Endometrial microvascular endothelial cells (primary cell): Measurements from ENCODE around the gene SPATA12. TPM values are rescaled to one million over a fixed set of nuclear protein-coding genes. Genes with fewer than 3 reads are reported as not detected.

Experiments
- in situ Hi-C: cut with HindIII; loops from 2 replicates; pipeline ENCODE4 v1.10.0; 2017; ENCODE audit warnings: low sequenced_read_pairs, low pct_unique_long_range_greater_than_20kb; ENCODE audit errors: inconsistent ontology term
- total RNA-seq: library from RNA; depleted of rRNA; stranded (reverse); fragments of >200 nt; gene quantifications from one replicate; pipeline ENCODE4 v1.2.3, GENCODE V29; 2015; ENCODE audit errors: inconsistent ontology term

The SPATA12 gene
- total RNA-seq, 1 donor from 2014 or later: 0.37 TPM

DNA sequence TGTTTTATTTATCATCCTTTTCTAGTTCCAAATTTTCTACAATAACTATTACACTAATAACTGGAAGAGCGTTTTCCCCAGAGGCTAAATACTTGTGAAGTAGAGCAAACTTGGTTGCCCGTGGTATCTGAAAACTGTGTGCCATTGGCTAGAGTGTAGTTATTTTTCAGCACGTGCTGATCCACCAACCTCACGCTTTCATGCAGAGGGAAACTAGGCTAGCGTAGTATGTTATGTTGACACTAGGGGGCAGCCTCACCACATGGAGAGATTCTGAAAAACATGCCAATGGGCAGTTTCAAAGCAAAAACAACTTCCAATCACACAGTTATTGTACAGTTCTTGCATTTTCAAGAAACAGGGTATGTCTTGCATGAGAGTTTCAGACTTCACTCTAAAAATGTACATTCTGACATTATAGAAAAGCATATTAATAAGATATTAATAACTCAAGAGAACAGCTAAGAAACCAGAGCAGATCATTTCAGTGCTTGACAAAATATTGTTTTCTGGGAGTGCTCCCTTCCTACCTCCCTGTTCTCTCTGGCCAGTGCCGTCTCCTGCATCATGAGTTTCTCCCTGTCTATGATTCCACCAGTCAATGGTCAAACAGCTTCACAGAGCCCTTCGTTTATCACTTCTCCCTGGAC lies 39.7 kb downstream of the SPATA12 start:
- in situ Hi-C loops: no loop called here

DNA sequence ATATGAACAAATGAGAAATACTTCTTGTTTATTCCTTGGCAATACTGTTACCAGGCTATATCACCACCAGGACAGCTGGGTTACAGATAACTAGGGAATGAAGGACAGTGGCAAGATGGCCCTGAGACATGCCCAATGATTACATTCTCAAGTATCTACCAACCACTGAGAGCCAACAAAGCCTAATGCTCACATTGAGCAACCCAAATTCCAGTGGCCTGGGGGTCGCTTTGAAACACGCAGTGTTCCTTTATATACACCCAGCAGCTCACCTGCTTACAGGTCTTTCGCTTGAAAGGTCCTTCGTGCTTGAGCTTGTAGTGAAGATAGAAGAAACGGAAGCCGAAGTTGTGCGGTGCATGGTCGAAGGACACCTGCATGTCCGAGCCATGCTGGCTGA lies 45.1 kb downstream of the SPATA12 start:
- in situ Hi-C loops: no loop called here

DNA sequence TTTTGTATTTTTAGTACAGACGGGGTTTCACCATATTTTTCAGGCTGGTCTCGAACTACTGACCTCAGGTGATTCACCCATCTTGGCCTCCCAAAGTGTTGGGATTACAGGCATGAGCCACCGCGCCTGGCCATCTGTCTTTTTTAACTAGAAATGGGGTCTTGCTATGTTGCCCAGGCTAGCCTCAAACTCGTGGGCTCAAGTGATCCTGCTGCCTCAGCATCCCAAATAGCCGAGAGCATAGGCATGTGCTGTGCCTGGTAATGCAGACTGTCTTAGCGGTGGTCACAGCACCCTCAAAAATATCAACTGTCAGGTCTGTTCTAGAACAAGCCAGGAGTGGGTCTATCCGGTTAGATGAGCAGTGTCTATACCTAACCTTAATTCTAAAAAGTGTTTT lies 48.2 kb downstream of the SPATA12 start:
- in situ Hi-C loops: no loop called here

DNA sequence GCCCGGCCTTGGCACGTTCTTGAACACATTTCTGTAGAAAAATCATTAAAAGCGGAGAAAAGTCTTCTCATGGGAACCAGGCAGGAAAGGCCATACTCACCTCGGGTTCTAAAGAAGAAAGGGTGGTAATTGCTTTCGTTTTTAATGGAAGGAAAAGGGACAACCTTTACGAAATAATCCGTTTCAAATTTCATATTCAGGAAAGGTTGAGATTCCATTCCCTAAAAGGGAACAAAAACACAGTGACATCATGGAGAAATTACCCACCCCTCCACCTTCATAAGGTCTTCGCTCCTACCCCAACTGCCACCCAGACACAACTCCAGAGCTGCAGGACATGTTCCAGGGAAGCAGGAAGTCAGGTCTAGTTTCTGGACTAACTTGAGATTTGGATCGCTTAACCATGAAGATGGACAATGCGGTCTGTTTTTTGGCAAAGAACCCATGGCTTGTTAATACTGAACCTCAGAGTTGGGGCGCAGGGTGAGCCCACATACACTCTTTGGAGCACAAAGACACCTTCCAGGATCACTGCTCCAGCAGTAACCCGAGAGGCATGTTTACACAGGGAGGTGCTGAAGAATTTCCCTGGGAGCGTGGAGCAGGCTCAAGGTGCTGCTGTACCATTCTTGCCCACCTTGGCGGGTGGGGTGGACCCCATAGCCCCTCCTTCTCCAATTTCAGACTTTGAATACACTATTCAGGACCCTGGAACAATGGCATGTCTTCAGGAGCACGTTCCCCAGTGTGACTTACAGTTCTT lies 49.2 kb downstream of the SPATA12 start:
- in situ Hi-C loops: no loop called here

DNA sequence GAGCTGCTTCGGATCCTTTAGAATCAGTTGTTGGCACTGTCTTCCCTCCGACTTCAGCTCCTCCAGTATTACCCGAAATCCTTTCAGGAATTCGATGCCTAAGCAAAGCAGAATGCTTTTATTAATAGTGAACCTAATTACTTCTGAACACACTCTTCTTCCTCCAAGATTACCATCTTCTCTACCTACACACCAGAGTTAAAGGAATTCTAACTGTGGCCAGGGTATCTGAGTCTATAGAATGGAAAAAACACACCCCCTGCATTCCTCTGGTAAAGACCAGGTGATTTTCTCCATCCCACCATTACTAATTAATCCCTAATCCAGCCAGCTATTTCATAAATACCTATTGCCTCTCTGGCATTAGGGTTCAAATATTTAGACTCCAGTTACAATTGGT lies 49.8 kb downstream of the SPATA12 start:
- in situ Hi-C loops: no loop called here

DNA sequence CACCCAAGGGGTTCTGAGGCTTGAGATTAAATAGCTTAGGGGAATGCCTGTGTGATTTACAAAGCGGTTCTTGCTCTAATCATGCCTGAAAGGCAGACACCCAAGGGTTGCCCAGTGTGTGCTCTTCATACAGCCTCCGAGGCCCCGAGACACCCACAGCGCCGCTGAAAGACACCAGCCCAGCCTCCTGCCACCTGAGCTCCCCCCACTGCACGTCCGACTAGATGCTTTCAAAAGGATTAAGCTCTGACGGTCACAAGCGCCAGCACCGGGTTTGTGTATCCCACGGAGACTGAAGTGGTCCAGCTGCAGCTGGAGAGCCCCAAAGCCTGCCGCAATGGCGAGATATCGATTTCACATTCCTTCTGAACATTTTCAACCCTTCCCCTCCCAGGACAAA lies 50.3 kb downstream of the SPATA12 start:
- in situ Hi-C loops: no loop called here

DNA sequence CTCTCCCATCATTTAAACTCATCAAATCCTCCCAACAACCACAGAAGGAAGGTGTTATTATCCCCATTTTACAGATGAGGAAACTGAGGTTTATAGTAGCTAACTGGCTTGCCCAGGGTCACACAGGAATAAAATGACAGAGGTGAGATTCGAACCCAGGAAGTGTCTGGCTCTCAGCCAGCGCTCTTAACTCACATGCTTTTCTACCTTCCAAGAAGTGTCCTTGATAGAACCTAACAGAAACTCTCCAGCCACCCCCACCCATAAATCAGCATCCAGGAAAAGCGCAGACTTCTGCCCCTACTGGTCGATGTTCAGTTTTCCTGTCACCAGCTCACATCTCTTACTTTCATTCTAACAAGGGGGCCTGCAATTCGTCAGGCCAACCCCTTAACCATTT lies 51.7 kb downstream of the SPATA12 start:
- in situ Hi-C loops: no loop called here

DNA sequence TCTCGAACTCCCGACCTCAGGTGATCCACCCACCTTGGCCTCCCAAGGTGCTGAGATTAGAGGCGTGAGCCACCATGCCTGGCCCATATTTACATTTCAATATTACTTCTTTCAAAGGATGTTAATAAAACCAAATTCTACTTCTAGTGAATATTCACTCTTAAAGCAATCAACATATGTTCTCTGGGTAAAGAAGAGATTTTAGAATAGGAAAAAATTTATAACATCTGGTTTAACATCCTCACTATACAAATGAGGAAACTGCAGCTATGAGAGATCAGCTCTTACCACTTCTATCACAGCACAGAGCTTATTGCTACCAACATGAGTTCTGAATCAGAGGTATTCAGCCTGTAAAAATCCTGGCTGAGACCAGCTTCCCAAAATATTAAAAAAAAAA lies 56.0 kb downstream of the SPATA12 start:
- in situ Hi-C loops: no loop called here

DNA sequence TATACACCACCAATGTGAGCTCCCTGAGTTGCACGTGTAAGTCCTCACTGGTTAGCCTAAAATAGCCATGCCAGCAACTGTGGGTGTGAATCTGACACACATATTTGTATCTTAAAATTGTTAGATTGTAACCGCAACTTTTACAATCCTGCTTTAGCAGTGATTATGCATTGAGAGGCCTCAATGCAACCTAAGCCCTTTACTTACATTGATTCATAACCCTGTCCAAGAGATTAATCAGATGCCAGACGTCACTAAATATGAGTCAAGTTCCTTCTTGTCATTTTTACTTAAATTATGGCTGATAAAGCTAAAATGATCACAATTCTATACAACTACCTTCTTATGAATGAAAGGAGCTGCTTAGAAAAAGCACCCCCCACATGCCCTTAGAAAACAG lies 57.8 kb downstream of the SPATA12 start:
- in situ Hi-C loops: no loop called here

DNA sequence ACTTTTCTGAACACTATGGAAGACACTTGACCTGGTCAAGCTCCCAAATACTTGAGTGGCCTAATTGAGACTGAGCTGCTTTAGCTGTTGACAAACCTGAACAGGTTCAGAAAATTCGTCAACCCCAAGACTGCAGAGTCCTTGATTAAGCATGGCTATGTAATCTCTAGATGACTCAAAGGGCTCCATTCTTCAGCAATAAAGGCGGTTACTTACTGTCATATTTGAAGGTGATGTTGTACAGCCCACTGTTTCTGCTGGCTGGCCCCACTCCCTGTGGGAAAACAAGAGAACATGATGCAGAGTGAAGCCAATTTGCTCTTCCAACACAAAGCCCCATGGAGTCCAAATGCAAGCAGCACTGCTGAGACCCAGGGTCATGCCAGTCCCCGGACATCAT lies 59.6 kb downstream of the SPATA12 start:
- in situ Hi-C loops: no loop called here

DNA sequence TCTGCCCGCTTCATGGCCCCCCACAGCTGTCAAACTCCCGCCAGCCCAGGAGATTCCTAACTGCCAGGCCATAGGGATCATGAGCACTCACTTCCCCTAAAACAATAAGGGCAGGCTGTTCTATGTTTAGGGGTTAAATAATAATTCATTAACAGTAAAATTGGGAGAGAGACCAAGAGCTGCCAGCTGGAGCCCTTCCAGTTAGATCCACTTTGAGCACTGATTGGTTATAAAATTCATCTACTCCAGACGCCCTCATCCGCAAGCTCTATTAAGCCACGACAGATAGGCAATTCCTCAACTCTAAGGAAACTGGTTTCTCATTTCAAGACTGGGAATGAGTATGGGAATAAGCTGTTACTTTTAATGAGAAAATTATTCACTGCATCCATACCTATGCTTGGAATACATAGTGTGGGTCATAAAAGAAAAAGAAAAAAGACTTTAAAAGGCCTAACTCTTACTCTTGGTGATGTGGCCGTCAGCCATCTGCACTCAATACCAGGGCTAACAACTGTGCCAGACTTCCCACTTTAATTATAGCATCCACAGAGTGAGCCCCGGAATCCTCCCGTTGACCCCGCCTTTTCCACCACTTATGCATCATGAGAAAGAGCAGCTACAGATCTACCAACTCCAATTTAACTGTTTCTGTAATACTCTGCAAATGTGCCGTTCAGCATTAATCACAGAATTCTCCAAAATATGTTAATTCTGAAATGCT lies 60.1 kb downstream of the SPATA12 start:
- in situ Hi-C loops: no loop called here

Other genes with a start within 250 kb of the SPATA12 start
- 1.6 TPM for gene IL17RD, start 104.7 kb downstream of the SPATA12 start, total RNA-seq
- not detected for gene HESX1, start 139.3 kb downstream of the SPATA12 start, total RNA-seq
- gene APPL1, start 167.1 kb downstream of the SPATA12 start, total RNA-seq: 31.9 TPM
- gene ASB14, start 232.0 kb downstream of the SPATA12 start, total RNA-seq: not detected